ENCODE measurements around the gene USP1.
A peak's percentile ranks its signal among the peaks of the same experiment; 100 is the strongest.

The USP1 gene

DNA sequence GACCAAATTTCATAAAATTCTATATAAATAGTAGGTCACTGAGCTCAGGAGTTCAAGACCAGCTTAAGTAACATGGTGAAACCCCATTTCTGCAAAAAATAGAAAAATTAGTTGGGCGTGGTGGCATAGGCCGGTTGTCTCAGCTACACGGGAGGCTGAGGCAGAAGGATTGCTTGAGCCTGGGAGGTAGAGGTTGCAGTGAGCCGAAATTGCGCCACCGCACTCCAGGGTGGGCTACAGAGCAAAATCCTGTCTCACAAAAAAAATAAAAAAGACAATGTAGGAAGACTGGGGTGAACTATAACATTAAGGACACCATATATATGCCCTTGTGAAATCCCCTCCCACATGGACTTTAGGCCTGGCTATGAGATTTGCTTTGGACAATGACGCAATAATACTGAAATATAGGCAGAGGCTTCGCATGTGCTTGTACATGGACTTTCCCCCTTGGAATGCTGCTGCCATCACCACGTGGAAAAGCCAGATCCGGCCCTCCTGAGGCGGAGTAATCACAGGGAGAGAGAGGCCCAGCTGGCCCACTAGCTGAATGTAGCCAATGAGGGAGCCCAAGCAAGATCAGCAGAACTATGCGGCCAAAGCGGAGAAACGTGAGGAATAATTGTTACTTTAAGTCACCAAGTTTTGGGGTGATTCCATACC is 13.1 kb upstream of the USP1 start:
- no peak overlapping the region for H3K4me3 ChIP-seq (ENCODE audit: low read length)
- DNase-seq (ENCODE audit: low read depth, low spot score) = no peak

DNA sequence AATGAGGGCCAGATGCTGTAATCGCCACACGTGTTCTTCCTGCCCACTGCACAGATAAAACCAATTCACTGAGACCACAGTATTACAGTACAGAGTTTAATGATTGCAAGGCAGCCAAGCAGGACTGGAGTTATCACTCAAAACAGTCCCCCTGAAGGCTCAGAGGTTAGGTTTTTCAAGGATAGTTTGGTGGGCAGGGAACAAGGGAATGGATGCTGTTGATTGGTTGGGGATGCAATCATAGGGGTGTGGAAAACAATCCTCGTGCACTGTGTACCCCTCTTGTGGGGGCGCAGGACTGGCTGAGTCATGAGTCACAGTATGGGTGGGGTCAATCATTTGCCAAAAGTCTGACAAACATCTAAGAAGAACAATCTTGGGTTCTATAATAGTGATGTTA is 12.4 kb upstream of the USP1 start:
- no peak for DNase-seq (ENCODE audit: low read depth, low spot score)

DNA sequence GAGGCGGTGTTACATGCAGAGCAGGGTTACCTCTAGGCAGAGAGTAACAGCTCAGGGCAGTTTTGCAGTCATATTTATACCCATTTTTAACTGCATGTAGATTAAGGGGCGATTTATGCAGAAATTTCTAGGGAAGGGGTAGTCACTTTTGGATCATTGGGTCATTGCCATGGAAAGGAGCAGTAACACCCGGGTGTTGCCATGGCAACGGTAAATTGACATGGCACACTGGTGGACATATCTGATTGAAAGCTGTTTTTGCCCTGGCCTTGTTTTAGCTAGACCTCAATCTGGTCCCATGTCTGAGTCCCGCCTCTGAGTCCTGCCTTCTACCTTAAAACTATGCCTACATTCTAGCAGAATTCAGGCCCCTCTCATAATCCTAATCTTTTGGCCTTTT is 11.8 kb upstream of the USP1 start:
- no peak for DNase-seq (ENCODE audit: low read depth, low spot score)
- no peak overlapping the region for H3K4me3 ChIP-seq (ENCODE audit: low read length)

More for the DNA sequence above, 12.4 kb upstream of the USP1 start:
- H3K4me3 ChIP-seq (ENCODE audit: low read length) = no peak overlapping the region

DNA sequence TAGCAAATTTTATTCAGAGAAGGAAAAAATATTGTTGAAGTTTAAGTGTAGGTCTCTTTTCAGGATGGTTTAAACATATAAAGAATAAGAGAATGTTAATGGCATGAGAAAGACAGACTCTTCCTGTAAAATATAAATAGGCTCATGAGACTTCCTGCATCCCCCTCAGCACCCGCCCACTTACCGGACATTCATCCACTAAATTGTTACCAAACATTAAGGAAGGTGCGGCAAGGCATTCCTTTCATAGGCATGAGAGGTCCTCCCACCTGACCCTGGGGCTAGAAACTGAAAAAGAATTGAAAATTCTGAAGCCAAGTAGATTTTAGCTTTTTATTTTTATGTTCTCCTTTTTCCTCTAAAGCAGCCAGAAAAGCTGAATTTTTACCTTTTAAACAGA is 10.6 kb upstream of the USP1 start:
- no peak for DNase-seq (ENCODE audit: low read depth, low spot score)

DNA sequence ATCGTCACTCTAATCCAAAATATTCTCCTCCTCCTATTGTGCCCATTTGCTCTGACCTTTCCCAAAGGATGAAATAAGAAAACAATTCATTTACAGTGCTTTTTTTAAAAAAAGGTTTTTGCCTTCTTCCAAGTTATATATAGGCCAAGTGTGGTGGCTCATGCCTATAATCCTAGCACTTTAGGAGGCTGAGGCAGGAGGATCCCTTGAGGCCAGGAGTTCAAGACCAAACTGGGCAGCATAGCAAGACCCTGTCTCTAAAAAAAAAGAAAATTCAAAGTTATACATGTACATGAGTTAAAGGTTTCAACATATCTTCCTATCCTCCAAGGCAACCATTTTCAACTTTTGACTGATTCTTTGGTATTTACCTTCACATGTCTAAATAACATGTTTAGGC is 10.1 kb upstream of the USP1 start:
- no peak overlapping the region for H3K4me3 ChIP-seq (ENCODE audit: low read length)
- no peak for DNase-seq (ENCODE audit: low read depth, low spot score)

More for the DNA sequence above, 10.6 kb upstream of the USP1 start:
- no peak overlapping the region for H3K4me3 ChIP-seq (ENCODE audit: low read length)

DNA sequence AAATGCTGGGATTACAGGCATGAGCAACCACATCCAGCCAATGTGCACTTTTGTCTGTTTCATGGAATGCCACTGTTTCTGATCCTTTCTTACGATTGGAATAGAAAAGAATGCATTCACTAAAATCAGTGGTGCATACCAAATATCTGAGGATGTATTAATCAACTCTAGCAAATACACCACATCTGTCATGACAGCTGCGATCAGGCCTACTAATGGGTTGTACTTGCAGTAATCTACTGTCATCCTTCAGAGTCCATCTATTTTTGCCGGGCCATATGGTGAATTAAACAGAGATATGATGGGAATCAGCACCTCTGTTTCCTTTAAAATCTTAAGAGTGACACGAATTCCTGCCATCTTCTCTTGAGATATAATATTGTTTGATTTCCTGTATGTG is 8.5 kb upstream of the USP1 start:
- no peak overlapping the region for H3K4me3 ChIP-seq (ENCODE audit: low read length)
- DNase-seq (ENCODE audit: low read depth, low spot score) = no peak

DNA sequence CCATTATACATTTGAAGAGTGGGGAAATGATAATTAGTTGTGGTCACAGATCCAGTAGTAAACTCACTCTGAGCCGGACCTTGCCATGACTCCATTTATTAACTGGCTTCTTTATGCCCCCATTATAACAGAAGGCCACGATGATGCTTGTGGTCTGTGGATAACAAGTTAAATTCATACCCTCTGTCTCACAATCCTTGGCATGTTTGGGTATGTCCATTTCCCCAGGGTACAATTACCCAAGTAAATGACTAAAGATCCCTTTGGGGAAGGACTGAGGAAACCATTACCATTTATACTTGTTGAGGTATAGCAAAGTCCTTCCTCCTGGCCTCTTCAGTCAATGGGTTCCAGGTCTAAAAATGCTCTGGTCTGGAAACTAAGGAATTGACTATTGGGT is 7.3 kb upstream of the USP1 start:
- no peak overlapping the region for H3K4me3 ChIP-seq (ENCODE audit: low read length)
- DNase-seq (ENCODE audit: low read depth, low spot score) = no peak

DNA sequence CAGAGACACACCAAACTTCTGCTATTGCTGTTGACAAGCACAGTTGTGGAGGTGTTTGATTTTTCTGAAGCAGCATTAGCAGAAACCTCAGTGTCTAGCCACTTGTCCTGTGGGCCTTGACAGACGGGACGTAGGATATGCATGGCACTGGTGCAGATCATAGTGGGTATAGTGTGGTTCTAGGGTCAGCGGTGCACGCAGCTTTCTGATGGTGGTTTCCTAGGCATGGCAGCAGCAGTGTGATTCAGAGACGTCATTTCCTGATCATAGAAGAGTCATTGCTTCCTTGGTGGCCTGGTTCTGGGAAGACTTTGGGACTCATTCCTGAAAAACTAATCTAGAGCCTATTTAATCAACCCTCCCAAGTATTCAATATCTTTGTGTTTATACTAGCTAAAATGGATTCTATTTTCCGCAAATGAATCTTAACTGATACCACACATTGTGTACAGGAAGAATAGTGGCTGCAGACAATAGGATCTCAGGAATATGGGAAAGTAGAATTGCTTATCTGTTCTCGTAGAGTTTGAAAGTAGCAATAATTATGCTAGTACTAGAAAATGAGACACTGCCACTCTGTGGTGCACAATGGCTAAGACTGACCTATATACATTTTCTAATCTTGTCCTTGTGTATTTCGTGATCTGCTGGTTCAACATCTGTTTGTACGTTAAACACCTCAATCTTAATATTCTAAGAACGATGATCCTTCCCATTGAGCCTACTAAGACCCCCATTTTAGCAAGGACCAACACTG is 2.8 kb upstream of the USP1 start:
- DNase-seq (ENCODE audit: low read depth, low spot score) = no peak
- no peak overlapping the region for H3K4me3 ChIP-seq (ENCODE audit: low read length)

DNA sequence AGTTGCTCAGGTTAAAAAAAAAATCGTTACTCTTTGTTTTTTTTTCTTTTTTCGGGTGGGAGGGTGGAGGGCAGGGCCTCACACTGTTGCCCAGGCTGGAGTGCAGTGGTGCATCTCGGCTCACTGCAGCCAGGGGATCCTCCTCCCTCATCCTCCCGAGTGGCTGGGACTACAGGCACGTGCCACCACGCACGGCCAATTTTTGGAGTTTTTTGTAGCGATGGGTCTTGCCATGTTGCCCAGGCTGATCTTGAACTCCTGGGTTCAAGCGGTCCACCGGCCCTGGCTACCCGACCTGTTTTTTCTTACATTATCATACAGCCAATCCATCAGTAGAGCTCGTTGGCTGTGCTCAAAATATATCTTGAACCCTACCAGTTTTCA is 2.2 kb upstream of the USP1 start:
- H3K4me3 ChIP-seq (ENCODE audit: low read length) = no peak overlapping the region
- no peak for DNase-seq (ENCODE audit: low read depth, low spot score)

DNA sequence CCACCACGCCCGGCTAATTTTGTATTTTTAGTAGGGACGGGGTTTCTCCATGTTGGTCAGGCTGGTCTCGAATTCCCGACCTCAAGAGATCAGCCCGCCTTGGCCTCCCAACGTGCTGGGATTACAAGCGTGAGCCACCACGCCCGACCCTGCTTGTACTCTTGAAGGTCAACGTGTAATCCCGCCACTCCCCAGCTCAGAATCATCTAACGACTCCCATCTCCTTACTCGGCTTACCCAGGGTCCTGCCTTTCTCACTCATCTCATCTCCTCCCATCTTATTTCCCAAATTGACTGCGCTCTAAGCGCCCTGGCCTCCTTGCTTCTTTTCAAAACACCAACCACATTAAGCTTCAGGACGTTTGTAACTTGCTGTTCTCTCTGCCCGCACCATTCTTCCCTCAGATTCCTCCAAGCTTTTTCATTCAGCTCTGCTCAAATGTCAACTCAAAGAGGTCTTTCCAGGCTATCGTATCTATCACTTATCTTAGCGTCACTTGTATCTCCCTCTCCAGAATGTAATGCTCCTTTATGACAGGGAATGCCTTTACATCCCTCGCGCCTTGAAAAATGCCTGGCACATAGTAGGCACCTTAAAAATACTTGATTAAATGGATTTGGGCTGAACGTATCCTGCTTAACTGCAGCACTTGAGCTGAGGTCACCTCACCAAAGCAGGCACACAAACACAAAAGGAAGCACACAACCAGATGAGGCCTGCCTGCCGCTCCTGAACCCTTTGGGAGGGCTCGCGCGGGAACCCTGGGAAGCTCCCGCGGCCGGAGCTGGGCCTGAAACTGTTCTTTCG is 1.4 kb upstream of the USP1 start:
- H3K4me3 ChIP-seq (ENCODE audit: low read length) = peak overlapping the region; percentile 96
- DNase-seq (ENCODE audit: low read depth, low spot score) = no peak

DNA sequence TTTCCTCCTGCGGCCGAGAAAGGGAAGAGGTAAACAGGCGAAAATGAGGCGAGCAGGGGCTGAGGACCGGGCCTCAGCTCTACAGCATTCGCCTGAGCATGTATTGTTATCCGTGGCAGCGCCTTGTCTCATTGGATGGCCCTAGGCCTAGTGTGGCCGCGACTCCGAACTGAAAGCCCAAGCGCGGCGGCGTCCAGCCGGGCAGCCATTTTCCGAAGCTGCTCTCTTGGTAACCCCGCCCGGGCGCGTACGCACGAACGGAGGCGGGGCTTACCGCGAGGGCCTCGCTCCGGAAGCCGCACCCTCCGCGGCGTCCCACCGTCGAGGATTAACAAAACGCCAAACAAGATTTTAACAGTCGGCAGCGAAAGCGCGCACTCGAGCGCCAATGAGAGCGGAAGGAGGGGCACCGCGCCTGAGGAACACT is 797 bp upstream of the USP1 start:
- DNase-seq (ENCODE audit: low read depth, low spot score) = no peak
- peak overlapping the region; percentile 96 for H3K4me3 ChIP-seq (ENCODE audit: low read length)

DNA sequence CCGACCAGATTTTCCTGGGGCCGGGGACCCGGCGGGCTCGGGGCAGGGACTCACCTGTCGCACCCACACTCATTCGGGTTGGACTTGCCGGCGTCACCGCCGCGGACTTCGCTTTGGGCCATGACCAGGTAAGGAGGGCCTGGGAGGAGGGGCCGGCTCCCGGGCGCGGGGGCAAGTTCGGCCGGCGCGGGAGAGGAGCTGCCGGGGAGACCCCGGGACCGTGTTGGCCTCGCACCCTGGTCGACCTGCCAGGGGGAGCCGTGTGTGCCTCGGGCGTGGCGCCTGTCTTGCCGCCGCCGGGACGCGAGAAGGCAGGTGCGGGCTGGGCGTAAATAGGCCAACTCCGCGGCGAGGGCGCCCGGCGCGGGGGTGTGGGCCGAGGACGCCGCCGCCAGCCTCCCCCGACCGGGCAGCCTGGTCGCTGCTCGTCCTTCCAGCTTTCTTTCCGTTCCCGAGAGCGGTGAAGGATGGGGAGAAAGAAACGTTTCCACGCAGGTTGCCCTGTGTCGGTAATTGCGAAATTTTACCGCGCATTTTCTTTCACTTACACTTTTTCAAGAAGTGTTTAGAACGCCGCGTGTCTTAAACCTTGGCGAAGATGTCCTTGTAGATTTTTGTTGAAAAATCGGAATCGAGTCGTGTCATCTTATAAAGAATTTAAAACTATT is 558 bp downstream of the USP1 start:
- H3K4me3 ChIP-seq (ENCODE audit: low read length) = peak overlapping the region; percentile 96
- no peak for DNase-seq (ENCODE audit: low read depth, low spot score)

DNA sequence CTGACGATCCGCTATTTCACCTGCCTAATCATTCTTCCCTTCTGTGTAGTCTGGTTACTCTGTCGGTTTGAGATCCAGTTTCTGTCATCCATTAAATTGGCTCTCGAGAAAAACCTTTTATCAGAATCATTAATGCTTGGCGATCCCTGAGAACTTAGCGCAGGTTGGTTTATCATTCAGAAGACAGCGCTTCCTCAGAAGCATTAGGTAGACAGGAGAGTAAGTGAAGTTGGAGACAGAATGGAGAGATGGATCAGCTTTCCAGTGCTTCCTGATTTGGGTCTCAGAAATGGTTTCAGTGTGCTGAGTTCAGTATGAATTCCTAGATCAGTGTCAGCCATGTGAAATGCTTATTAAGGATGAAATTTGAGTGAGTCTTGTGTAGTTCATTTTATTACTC is 1.3 kb downstream of the USP1 start:
- peak overlapping the region; percentile 96 for H3K4me3 ChIP-seq (ENCODE audit: low read length)
- DNase-seq (ENCODE audit: low read depth, low spot score) = no peak

DNA sequence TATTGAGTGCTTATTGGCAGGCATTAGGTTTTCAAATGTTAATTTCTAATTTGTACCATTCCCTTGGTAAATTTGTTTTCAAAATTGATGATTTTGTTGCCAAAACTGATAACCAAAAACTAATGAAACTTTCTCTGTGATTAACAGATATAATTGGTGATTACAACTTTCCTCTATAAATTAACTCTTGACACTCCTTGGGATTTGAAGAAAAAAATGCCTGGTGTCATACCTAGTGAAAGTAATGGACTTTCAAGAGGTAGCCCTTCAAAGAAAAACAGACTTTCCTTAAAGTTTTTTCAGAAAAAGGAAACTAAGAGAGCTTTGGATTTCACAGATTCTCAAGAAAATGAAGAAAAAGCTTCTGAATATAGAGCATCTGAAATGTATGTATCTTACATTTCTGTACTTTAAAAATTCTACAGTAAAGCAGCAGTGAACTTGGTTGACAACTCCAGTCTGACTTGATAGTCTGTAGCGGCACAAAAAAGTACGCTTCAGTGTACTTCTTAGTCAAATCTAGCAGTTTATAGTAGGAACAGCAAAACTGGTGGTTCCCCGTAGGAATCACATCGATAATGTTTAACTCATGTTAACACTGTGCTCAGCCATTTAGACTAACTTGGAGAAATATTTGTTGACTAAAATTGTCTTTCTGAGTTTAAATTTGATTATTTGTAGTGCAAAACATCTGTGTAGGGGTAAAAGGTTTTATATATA is 3.0 kb downstream of the USP1 start:
- DNase-seq (ENCODE audit: low read depth, low spot score) = no peak
- H3K4me3 ChIP-seq (ENCODE audit: low read length) = no peak overlapping the region

DNA sequence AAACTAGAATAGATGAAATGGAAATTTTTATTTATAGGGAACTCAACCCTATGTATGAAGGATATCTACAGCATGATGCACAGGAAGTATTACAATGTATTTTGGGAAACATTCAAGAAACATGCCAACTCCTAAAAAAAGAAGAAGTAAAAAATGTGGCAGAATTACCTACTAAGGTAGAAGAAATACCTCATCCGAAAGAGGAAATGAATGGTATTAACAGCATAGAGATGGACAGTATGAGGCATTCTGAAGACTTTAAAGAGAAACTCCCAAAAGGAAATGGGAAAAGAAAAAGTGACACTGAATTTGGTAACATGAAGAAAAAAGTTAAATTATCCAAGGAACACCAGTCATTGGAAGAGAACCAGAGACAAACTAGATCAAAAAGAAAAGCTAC is 7.9 kb downstream of the USP1 start:
- no peak for DNase-seq (ENCODE audit: low read depth, low spot score)
- H3K4me3 ChIP-seq (ENCODE audit: low read length) = no peak overlapping the region

DNA sequence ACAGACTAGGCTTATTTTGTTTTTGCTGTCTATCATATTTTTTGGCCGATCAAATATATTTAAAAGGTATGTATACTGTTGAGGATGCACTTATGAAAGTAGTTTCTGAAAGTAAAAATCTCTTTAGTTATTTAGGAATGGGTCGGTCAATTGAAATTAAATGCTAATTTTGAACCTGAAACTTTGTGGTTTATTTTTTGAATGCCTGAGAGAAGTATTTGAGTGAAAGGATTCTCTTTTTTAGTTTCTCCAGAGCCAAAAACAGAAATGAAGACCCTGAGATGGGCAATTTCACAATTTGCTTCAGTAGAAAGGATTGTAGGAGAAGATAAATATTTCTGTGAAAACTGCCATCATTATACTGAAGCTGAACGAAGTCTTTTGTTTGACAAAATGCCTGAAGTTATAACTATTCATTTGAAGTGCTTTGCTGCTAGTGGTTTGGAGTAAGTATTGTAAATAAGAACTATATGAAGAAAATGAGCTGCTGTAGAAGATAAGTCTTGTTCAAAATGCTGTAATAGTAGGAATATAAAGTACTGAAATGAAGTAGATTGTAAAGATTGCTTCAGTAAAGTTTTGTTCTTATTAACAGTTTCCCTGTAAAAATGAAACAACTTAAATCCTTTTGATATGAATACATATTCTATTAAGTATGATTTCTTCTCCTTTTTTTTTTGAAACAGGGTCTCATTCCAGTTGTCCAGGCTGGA is 11.5 kb downstream of the USP1 start:
- no peak overlapping the region for H3K4me3 ChIP-seq (ENCODE audit: low read length)
- no peak for DNase-seq (ENCODE audit: low read depth, low spot score)

DNA sequence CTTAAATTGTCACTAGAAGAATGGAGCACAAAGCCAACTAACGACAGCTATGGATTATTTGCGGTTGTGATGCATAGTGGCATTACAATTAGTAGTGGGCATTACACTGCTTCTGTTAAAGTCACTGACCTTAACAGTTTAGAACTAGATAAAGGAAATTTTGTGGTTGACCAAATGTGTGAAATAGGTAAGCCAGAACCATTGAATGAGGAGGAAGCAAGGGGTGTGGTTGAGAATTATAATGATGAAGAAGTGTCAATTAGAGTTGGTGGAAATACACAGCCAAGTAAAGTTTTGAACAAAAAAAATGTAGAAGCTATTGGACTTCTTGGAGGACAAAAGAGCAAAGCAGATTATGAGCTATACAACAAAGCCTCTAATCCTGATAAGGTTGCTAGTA is 13.5 kb downstream of the USP1 start:
- no peak overlapping the region for H3K4me3 ChIP-seq (ENCODE audit: low read length)
- no peak for DNase-seq (ENCODE audit: low read depth, low spot score)

DNA sequence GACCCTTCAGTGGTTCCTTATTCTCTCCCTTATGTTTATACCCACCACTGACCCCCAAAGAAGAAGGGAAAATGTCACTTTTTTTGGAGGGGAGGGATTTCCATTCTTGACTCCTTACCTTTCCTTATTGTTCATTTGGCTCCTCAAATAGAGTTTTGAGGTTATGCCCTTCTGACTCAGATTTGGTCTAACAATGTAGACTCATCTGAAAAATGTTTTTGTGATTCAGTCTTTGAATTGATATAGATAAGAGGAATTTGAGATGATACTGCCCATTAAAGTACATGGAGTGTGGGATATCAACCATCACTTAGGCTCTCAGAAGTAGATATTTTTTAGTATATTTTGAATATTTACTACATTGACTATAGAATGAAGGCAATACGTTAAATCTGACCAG is 16.1 kb downstream of the USP1 start:
- DNase-seq (ENCODE audit: low read depth, low spot score) = no peak
- H3K4me3 ChIP-seq (ENCODE audit: low read length) = no peak overlapping the region

DNA sequence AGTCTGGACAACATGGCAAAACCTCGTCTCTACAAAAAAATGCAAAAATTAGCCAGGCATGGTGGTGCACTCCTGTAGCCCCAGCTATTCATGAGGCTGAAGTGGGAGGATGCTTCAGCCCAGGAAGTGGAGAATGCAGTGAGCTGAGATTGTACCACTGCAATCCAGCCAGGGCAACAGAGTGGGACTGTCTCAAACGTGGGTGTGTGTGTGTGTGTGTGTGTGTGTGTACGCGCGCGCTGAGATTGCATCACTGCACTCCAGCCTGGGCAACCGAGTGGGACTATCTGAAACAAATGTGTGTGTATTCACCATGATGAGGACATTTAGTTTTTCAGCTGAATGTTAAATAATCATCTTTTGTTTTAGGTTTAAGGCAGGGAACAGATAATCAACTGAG is 21.1 kb downstream of the USP1 start:
- H3K4me3 ChIP-seq (ENCODE audit: low read length) = no peak overlapping the region
- no peak for DNase-seq (ENCODE audit: low read depth, low spot score)

All from Jurkat, Clone E6-1 (cell line).